ENCODE measurements around the gene ORM1.

GRCh38 chr9:114289106-114289505 is 33.8 kb upstream of the ORM1 start:
- no peak for TF ChIP-seq ZBTB8A (tag by site-specific recombination; IDR thresholded peaks at IDR 0.05)
- no peak for TF ChIP-seq ZNF510 (tag by site-specific recombination; IDR thresholded peaks at IDR 0.05; ENCODE audit: insufficient replicate concordance)
- TF ChIP-seq ZNF37A (tag by site-specific recombination; IDR thresholded peaks at IDR 0.05), result no peak
- no peak for TF ChIP-seq CTCF (tag by site-specific recombination; IDR thresholded peaks at IDR 0.05)
- no peak for TF ChIP-seq PBX3 (CRISPR knock-in tag; IDR thresholded peaks at IDR 0.05)
- TF ChIP-seq REST (tag by site-specific recombination; IDR thresholded peaks at IDR 0.05), result no peak
- no peak for TF ChIP-seq ZNF768 (tag by site-specific recombination; IDR thresholded peaks at IDR 0.05)
- TF ChIP-seq MEIS1 (CRISPR knock-in tag; IDR thresholded peaks at IDR 0.05; ENCODE audit: borderline replicate concordance), result no peak
- TF ChIP-seq ZNF654 (tag by site-specific recombination; IDR thresholded peaks at IDR 0.05; ENCODE audit: low read depth), result no peak
- TF ChIP-seq ZNF391 (tag by site-specific recombination; IDR thresholded peaks at IDR 0.05; ENCODE audit: borderline replicate concordance, low read depth), result no peak
- no peak for TF ChIP-seq BCL11A (tag by site-specific recombination; IDR thresholded peaks at IDR 0.05; ENCODE audit: low read depth)

All from HEK293 (cell line).